HepG2 (cell line): ENCODE results near the gene NADK2. TPM values are rescaled to one million over a fixed set of nuclear protein-coding genes. Genes with fewer than 3 reads are reported as not detected.
A peak's percentile ranks its signal among the peaks of the same experiment; 100 is the strongest.

Experiments
- CC2D1A ChIP-seq: sonication (generic); formaldehyde crosslinking; IDR thresholded peaks from 2 replicates; pipeline ENCODE4 v1.8.1; 2023; ENCODE audit warnings: mild to moderate bottlenecking, missing genetic modification reagents
- CEBPG ChIP-seq: IDR thresholded peaks from 2 replicates; pipeline ENCODE4 v1.6.1; 2016
- EHMT2 ChIP-seq: fragments of 200-600 bp; sonication (generic); IDR thresholded peaks from 2 replicates; pipeline ENCODE4 v1.7.0; 2017; ENCODE audit warnings: antibody characterized with exemption, low read depth, low read length, borderline replicate concordance
- FOSL2 ChIP-seq: sonication (generic); formaldehyde crosslinking; IDR thresholded peaks from 2 replicates; pipeline ENCODE4 v1.4.0; 2020; ENCODE audit warnings: missing genetic modification reagents
- IRF2 ChIP-seq: IDR thresholded peaks from 2 replicates; pipeline ENCODE4 v1.6.1; 2018; ENCODE audit warnings: missing genetic modification reagents, missing compliant biosample characterization
- JARID2 ChIP-seq: sonication (generic); formaldehyde crosslinking; IDR thresholded peaks from 2 replicates; pipeline ENCODE4 v1.8.1; 2023; ENCODE audit warnings: missing genetic modification reagents, inconsistent platforms; ENCODE audit not compliant: insufficient replicate concordance
- PAF1 ChIP-seq: IDR thresholded peaks from 2 replicates; pipeline ENCODE4 v1.6.1; 2016; ENCODE audit warnings: missing genetic modification reagents, missing compliant biosample characterization
- ZEB1 ChIP-seq: IDR thresholded peaks from 2 replicates; pipeline ENCODE4 v1.6.1; 2012; ENCODE audit warnings: mild to moderate bottlenecking, low read depth, inconsistent platforms; ENCODE audit not compliant: insufficient replicate concordance
- ZNF180 ChIP-seq: sonication (generic); formaldehyde crosslinking; IDR thresholded peaks from 2 replicates; pipeline ENCODE4 v1.4.0; 2020; ENCODE audit warnings: low read depth, missing genetic modification reagents, borderline replicate concordance
- ZNF263 ChIP-seq: sonication (generic); formaldehyde crosslinking; IDR thresholded peaks from 2 replicates; pipeline ENCODE4 v1.4.0; 2020; ENCODE audit warnings: missing genetic modification reagents
- ZNF264 ChIP-seq: sonication (generic); formaldehyde crosslinking; IDR thresholded peaks from 2 replicates; pipeline ENCODE4 v1.4.0; 2020; ENCODE audit warnings: missing genetic modification reagents
- ZXDC ChIP-seq: sonication (generic); formaldehyde crosslinking; IDR thresholded peaks from 2 replicates; pipeline ENCODE4 v1.5.0; 2020; ENCODE audit warnings: mild to moderate bottlenecking, missing genetic modification reagents
- polyA plus RNA-seq, 8 experiments: library from polyadenylated mRNA; depleted of rRNA in 3 of 8; stranded (reverse) in 7 of 8; unstranded in 1 of 8; fragments of >200 nt; fragmentation: Illumina TruSeq in 4 of 8; extraction: Trizol in 4 of 8; gene quantifications; 2 replicates each; pipeline versions ENCODE4 v1.2.1 to v1.2.3, GENCODE V29; 2011 to 2016; ENCODE audit warnings: low read depth in 4 of 8, missing spikeins in 1 of 8, mixed read lengths in 1 of 8; ENCODE audit not compliant: insufficient read depth in 1 of 8
- total RNA-seq, 5 experiments: library from RNA; depleted of rRNA; stranded (reverse); fragments of >200 nt; fragmentation: Illumina TruSeq; extraction: Trizol; gene quantifications; 2 replicates each; pipeline ENCODE4 v1.2.3, GENCODE V29; 2016; ENCODE audit warnings: low read depth in 1 of 5
- TF ChIP-seq, protein P1 (sequence below): IDR thresholded peaks from 2 replicates; pipeline ENCODE4 v1.6.1; 2016; ENCODE audit warnings: low read depth, missing genetic modification reagents, missing compliant biosample characterization
- TF ChIP-seq, protein P2 (sequence below): sonication (generic); formaldehyde crosslinking; IDR thresholded peaks from 2 replicates; pipeline ENCODE4; 2020; ENCODE audit warnings: missing genetic modification reagents, mild to moderate bottlenecking, borderline replicate concordance
- TF ChIP-seq, protein P3 (sequence below): IDR thresholded peaks from 2 replicates; pipeline ENCODE4 v1.6.1; 2016; ENCODE audit warnings: missing genetic modification reagents, missing compliant biosample characterization
- TF ChIP-seq, protein P4 (sequence below): sonication (generic); formaldehyde crosslinking; IDR thresholded peaks from 2 replicates; pipeline ENCODE4 v1.5.0; 2020; ENCODE audit warnings: missing genetic modification reagents

Gene NADK2
- total and polyA plus RNA-seq, 2 of the 13 experiments (the other 11 are each of a cell fraction or from before 2014, with no cell fraction given): 13.9 to 71.4 TPM

GRCh38 chr5:36180556-36181350 lies 61.0 kb downstream of the NADK2 start (continued):
- TF ChIP-seq EHMT2 (peak; percentile 32; the same call in 1 of the 2 replicates), IRF2 (CRISPR knock-in tag) (no peak; the same call in 1 of the 2 replicates), ZNF264 (CRISPR knock-in tag) (no peak), CC2D1A (no peak), ZXDC (CRISPR knock-in tag) (no peak), JARID2 (CRISPR knock-in tag) (no peak), PAF1 (CRISPR knock-in tag) (no peak), CEBPG (CRISPR knock-in tag) (peak; percentile 79; the same call in 1 of the 2 replicates), FOSL2 (CRISPR knock-in tag) (peak; percentile 21; the same call in 1 of the 2 replicates), ZEB1 (peak; percentile 44), ZNF263 (CRISPR knock-in tag) (no peak), ZNF180 (CRISPR knock-in tag) (no peak)
- TF ChIP-seq, protein P1, sequence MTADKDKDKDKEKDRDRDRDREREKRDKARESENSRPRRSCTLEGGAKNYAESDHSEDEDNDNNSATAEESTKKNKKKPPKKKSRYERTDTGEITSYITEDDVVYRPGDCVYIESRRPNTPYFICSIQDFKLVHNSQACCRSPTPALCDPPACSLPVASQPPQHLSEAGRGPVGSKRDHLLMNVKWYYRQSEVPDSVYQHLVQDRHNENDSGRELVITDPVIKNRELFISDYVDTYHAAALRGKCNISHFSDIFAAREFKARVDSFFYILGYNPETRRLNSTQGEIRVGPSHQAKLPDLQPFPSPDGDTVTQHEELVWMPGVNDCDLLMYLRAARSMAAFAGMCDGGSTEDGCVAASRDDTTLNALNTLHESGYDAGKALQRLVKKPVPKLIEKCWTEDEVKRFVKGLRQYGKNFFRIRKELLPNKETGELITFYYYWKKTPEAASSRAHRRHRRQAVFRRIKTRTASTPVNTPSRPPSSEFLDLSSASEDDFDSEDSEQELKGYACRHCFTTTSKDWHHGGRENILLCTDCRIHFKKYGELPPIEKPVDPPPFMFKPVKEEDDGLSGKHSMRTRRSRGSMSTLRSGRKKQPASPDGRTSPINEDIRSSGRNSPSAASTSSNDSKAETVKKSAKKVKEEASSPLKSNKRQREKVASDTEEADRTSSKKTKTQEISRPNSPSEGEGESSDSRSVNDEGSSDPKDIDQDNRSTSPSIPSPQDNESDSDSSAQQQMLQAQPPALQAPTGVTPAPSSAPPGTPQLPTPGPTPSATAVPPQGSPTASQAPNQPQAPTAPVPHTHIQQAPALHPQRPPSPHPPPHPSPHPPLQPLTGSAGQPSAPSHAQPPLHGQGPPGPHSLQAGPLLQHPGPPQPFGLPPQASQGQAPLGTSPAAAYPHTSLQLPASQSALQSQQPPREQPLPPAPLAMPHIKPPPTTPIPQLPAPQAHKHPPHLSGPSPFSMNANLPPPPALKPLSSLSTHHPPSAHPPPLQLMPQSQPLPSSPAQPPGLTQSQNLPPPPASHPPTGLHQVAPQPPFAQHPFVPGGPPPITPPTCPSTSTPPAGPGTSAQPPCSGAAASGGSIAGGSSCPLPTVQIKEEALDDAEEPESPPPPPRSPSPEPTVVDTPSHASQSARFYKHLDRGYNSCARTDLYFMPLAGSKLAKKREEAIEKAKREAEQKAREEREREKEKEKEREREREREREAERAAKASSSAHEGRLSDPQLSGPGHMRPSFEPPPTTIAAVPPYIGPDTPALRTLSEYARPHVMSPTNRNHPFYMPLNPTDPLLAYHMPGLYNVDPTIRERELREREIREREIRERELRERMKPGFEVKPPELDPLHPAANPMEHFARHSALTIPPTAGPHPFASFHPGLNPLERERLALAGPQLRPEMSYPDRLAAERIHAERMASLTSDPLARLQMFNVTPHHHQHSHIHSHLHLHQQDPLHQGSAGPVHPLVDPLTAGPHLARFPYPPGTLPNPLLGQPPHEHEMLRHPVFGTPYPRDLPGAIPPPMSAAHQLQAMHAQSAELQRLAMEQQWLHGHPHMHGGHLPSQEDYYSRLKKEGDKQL (CRISPR knock-in tag): peak; percentile 85
- TF ChIP-seq, protein P2, sequence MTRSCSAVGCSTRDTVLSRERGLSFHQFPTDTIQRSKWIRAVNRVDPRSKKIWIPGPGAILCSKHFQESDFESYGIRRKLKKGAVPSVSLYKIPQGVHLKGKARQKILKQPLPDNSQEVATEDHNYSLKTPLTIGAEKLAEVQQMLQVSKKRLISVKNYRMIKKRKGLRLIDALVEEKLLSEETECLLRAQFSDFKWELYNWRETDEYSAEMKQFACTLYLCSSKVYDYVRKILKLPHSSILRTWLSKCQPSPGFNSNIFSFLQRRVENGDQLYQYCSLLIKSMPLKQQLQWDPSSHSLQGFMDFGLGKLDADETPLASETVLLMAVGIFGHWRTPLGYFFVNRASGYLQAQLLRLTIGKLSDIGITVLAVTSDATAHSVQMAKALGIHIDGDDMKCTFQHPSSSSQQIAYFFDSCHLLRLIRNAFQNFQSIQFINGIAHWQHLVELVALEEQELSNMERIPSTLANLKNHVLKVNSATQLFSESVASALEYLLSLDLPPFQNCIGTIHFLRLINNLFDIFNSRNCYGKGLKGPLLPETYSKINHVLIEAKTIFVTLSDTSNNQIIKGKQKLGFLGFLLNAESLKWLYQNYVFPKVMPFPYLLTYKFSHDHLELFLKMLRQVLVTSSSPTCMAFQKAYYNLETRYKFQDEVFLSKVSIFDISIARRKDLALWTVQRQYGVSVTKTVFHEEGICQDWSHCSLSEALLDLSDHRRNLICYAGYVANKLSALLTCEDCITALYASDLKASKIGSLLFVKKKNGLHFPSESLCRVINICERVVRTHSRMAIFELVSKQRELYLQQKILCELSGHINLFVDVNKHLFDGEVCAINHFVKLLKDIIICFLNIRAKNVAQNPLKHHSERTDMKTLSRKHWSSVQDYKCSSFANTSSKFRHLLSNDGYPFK (CRISPR knock-in tag): no peak
- TF ChIP-seq, protein P3, sequence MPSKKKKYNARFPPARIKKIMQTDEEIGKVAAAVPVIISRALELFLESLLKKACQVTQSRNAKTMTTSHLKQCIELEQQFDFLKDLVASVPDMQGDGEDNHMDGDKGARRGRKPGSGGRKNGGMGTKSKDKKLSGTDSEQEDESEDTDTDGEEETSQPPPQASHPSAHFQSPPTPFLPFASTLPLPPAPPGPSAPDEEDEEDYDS (CRISPR knock-in tag): no peak
- TF ChIP-seq, protein P4, sequence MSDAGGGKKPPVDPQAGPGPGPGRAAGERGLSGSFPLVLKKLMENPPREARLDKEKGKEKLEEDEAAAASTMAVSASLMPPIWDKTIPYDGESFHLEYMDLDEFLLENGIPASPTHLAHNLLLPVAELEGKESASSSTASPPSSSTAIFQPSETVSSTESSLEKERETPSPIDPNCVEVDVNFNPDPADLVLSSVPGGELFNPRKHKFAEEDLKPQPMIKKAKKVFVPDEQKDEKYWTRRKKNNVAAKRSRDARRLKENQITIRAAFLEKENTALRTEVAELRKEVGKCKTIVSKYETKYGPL (CRISPR knock-in tag): no peak
